ENCODE measurements around the gene WIZ.
"Not testable (repeated sequence)": the region's sequence is repeated elsewhere in the genome, so short reads cannot be mapped to it uniquely, and the experiment has no call there.

The WIZ gene

DNA sequence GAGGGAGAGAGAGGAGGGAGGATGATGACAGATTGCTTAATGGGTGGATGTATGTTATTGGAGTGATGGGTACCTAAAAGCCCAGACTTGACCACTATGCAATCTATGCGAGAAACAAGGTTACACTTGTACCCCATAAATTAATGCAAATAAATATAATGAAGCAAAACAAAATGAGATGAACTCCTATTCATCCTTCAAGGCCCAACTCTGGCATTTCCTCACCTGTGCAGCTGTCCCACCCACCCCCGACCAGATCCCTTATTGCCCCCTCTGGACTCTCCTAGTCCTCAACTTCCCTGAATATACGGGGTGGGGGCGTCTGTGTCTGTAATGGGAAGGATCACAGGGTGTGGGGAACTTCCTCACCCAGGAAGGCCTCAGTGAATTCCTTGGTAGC lies 25.4 kb upstream of the WIZ start:
- H3K4me2 ChIP-seq (ENCODE audit: insufficient read depth, low read length): no peak overlapping the region
- no peak overlapping the region for H3K27ac ChIP-seq (ENCODE audit: low read length)

DNA sequence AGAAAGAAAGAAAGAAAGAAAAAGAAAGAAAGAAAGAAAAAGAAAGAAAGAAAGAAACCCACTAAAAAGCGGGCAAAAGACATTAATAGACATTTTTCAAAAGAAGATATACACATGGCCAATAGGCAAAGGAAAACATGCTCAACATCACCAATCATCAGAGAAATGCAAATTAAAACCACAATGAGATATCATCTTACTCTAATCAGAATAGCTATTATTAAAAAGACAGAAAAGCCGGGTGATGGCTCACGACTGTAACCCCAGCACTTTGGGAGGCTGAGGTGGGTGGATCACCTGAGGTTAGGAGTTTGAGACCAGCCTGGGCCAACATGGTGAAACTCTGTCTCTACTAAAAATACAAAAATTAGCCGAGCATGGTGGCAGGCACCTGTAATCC lies 24.1 kb upstream of the WIZ start:
- H3K4me1 ChIP-seq (ENCODE audit: insufficient read depth, low read length); H3K4me3 ChIP-seq (ENCODE audit: low read depth in 1 of 2, low read length in 2 of 2); DNase-seq; H3K9me3 ChIP-seq (ENCODE audit: insufficient read depth, low read length, severe bottlenecking); H3K79me2 ChIP-seq (ENCODE audit: insufficient read depth, low read length); H4K20me1 ChIP-seq (ENCODE audit: insufficient read depth, low read length); H3K27me3 ChIP-seq (ENCODE audit: insufficient read depth, low read length, poor library complexity); H2AFZ ChIP-seq (ENCODE audit: low read depth, low read length); ATAC-seq (ENCODE audit: insufficient read depth, low read depth); H3K27ac ChIP-seq (ENCODE audit: low read length); H3K9ac ChIP-seq (ENCODE audit: low read depth, low read length); H3K36me3 ChIP-seq (ENCODE audit: insufficient read depth, low read length); H3K4me2 ChIP-seq (ENCODE audit: insufficient read depth, low read length): not testable (repeated sequence)

More for the DNA sequence above, 25.4 kb upstream of the WIZ start:
- no peaks in the 10 kb centered on the region for H3K36me3 ChIP-seq (ENCODE audit: insufficient read depth, low read length)
- ATAC-seq (ENCODE audit: insufficient read depth, low read depth): no peak
- H3K27me3 ChIP-seq (ENCODE audit: insufficient read depth, low read length, poor library complexity): no peaks in the 10 kb centered on the region
- no peaks in the 10 kb centered on the region for H3K9me3 ChIP-seq (ENCODE audit: insufficient read depth, low read length, severe bottlenecking)
- H3K4me1 ChIP-seq (ENCODE audit: insufficient read depth, low read length): no peaks in the 10 kb centered on the region
- no peak overlapping the region for H2AFZ ChIP-seq (ENCODE audit: low read depth, low read length)
- no peak overlapping the region for H3K9ac ChIP-seq (ENCODE audit: low read depth, low read length)
- no peaks in the 10 kb centered on the region for H4K20me1 ChIP-seq (ENCODE audit: insufficient read depth, low read length)
- no peak for DNase-seq
- H3K4me3 ChIP-seq (ENCODE audit: low read depth in 1 of 2, low read length in 2 of 2): no peak overlapping the region
- TF ChIP-seq, protein P1, sequence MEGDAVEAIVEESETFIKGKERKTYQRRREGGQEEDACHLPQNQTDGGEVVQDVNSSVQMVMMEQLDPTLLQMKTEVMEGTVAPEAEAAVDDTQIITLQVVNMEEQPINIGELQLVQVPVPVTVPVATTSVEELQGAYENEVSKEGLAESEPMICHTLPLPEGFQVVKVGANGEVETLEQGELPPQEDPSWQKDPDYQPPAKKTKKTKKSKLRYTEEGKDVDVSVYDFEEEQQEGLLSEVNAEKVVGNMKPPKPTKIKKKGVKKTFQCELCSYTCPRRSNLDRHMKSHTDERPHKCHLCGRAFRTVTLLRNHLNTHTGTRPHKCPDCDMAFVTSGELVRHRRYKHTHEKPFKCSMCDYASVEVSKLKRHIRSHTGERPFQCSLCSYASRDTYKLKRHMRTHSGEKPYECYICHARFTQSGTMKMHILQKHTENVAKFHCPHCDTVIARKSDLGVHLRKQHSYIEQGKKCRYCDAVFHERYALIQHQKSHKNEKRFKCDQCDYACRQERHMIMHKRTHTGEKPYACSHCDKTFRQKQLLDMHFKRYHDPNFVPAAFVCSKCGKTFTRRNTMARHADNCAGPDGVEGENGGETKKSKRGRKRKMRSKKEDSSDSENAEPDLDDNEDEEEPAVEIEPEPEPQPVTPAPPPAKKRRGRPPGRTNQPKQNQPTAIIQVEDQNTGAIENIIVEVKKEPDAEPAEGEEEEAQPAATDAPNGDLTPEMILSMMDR (IDR thresholded peaks at IDR 0.05; ENCODE audit: borderline replicate concordance, extremely low read depth, low read length, poor library complexity, severe bottlenecking): no peak
- TF ChIP-seq EZH2 (IDR thresholded peaks at IDR 0.05; ENCODE audit: borderline replicate concordance, low read depth, low read length, severe bottlenecking): no peak
- no peaks in the 10 kb centered on the region for H3K79me2 ChIP-seq (ENCODE audit: insufficient read depth, low read length)

DNA sequence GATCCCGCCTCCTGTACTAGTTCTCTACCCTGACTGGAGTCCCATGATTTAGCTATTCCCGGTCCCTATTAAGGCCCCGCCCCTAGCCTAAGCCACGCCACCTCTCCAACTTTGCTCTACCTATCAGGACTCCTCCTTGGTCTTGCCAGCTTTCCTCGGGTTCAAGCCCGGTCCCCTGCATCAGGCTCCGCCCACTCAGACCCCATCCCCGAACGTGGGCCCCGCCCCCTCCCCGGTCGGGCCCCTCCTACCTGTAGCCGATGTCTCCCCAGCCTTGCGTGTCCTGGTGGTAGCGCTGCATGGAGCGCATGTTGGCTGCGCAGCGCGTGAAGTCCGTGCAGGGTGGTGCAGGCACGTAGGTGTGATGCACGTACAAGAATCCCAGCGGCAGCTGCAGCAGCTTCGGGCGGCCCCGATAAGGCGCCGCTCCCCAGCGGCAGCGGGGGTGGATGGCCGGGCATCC lies 21.9 kb upstream of the WIZ start:
- no peak for TF ChIP-seq EZH2 (IDR thresholded peaks at IDR 0.05; ENCODE audit: borderline replicate concordance, low read depth, low read length, severe bottlenecking)
- TF ChIP-seq, protein P1 (IDR thresholded peaks at IDR 0.05; ENCODE audit: borderline replicate concordance, extremely low read depth, low read length, poor library complexity, severe bottlenecking): no peak
- no peak for ATAC-seq (ENCODE audit: insufficient read depth, low read depth)
- no peaks in the 10 kb centered on the region for H3K36me3 ChIP-seq (ENCODE audit: insufficient read depth, low read length)

DNA sequence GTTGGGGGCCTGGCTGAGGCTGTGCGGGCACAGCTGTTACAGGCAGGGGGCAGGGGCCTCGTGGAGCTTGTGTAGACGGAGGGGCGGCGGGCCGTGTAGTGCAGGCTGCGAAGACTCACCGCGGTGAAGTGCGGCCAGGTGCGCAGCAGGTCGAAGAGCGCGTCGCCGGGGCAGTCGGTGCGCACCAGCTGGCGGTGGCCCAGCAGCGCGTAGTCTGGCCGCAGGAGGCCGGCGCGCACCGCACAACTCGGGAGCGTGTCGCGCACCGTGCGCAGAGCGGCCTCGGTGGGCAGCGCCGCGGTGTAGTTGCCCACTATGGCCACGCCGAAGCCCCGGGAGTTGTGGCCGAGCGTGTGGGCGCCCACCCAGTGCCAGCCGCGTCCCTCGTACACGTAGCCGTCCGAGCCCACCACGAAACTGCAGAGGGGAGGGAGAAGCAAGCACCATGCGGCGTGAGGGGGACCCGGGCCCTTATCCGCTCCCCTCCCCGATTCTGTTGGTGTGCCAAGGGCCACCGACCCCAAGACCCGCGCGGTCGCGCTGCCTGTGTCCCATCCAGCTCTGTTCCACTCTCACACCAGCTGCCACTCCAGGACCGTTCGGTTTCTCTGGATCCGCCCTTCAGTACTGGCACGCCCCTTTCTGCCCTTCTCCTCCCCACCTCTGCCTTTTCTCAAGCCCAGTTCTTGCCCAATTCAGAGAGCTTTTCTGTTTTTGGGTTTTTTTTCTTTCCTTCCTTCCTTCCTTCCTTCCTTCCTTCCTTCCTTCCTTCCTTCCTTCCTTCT lies 19.9 kb upstream of the WIZ start:
- Histone ChIP-seq H2AFZ (ENCODE audit: low read depth, low read length) (no peak overlapping the region), H3K27me3 (ENCODE audit: insufficient read depth, low read length, poor library complexity) (no peaks in the 10 kb centered on the region), H3K9ac (ENCODE audit: low read depth, low read length) (no peak overlapping the region), H3K4me3 (ENCODE audit: low read depth in 1 of 2, low read length in 2 of 2) (no peak overlapping the region), H3K36me3 (ENCODE audit: insufficient read depth, low read length) (no peaks in the 10 kb centered on the region), H4K20me1 (ENCODE audit: insufficient read depth, low read length) (no peaks in the 10 kb centered on the region), H3K27ac (ENCODE audit: low read length) (no peak overlapping the region), H3K9me3 (ENCODE audit: insufficient read depth, low read length, severe bottlenecking) (no peaks in the 10 kb centered on the region), H3K4me1 (ENCODE audit: insufficient read depth, low read length) (peaks cover 27% of the 10 kb centered on the region), H3K79me2 (ENCODE audit: insufficient read depth, low read length) (no peaks in the 10 kb centered on the region), H3K4me2 (ENCODE audit: insufficient read depth, low read length) (no peak overlapping the region)
- TF ChIP-seq EZH2 (IDR thresholded peaks at IDR 0.05; ENCODE audit: borderline replicate concordance, low read depth, low read length, severe bottlenecking): no peak
- TF ChIP-seq, protein P1 (IDR thresholded peaks at IDR 0.05; ENCODE audit: borderline replicate concordance, extremely low read depth, low read length, poor library complexity, severe bottlenecking): no peak
- DNase-seq (no peak), ATAC-seq (ENCODE audit: insufficient read depth, low read depth) (no peak)

More for the DNA sequence above, 21.9 kb upstream of the WIZ start:
- no peak overlapping the region for H3K27ac ChIP-seq (ENCODE audit: low read length)
- H2AFZ ChIP-seq (ENCODE audit: low read depth, low read length): no peak overlapping the region
- H3K4me3 ChIP-seq (ENCODE audit: low read depth in 1 of 2, low read length in 2 of 2): no peak overlapping the region
- H3K4me1 ChIP-seq (ENCODE audit: insufficient read depth, low read length): peaks cover 12% of the 10 kb centered on the region
- no peaks in the 10 kb centered on the region for H3K79me2 ChIP-seq (ENCODE audit: insufficient read depth, low read length)
- no peak overlapping the region for H3K9ac ChIP-seq (ENCODE audit: low read depth, low read length)
- H3K27me3 ChIP-seq (ENCODE audit: insufficient read depth, low read length, poor library complexity): no peaks in the 10 kb centered on the region
- H3K9me3 ChIP-seq (ENCODE audit: insufficient read depth, low read length, severe bottlenecking): no peaks in the 10 kb centered on the region
- H3K4me2 ChIP-seq (ENCODE audit: insufficient read depth, low read length): no peak overlapping the region
- no peaks in the 10 kb centered on the region for H4K20me1 ChIP-seq (ENCODE audit: insufficient read depth, low read length)
- DNase-seq: no peak
